HG03558 (cell line): Measurements from ENCODE around the gene DNAJB1.
"Not testable (repeated sequence)": the region's sequence is repeated elsewhere in the genome, so short reads cannot be mapped to it uniquely, and the experiment has no call there.

Experiments
- ATAC-seq: cut with Tn5 transposase; IDR thresholded peaks from one replicate; pipeline ENCODE4 v1.9.1; 2021; ENCODE audit warnings: moderate number of reproducible peaks; ENCODE audit not compliant: unreplicated experiment; ENCODE audit errors: extremely low read depth

Gene DNAJB1

GRCh38 chr19:14553939-14554243, 35.7 kb upstream of the DNAJB1 start:
- no peak for ATAC-seq

- no peak for ATAC-seq
These were observed 35.1 kb upstream of the DNAJB1 start for GRCh38 chr19:14553042-14553938.

- not testable (repeated sequence) for ATAC-seq
These were observed 33.8 kb upstream of the DNAJB1 start for GRCh38 chr19:14552006-14552360.

GRCh38 chr19:14551134-14552005, 33.2 kb upstream of the DNAJB1 start:
- not testable (repeated sequence) for ATAC-seq

- ATAC-seq, result no peak
These were observed 32.1 kb upstream of the DNAJB1 start for GRCh38 chr19:14550201-14550754.

- ATAC-seq, result no peak
These were observed 27.5 kb upstream of the DNAJB1 start for GRCh38 chr19:14545716-14546082.

- no peak for ATAC-seq
These were observed 26.9 kb upstream of the DNAJB1 start for GRCh38 chr19:14544977-14545715.

GRCh38 chr19:14544047-14544446, 25.9 kb upstream of the DNAJB1 start:
- no peak for ATAC-seq

- no peak for ATAC-seq
These were observed 24.6 kb upstream of the DNAJB1 start for GRCh38 chr19:14542711-14543328.

- not testable (repeated sequence) for ATAC-seq
These were observed 23.8 kb upstream of the DNAJB1 start for GRCh38 chr19:14541979-14542378.

- no peak for ATAC-seq
These were observed 22.7 kb upstream of the DNAJB1 start for GRCh38 chr19:14540741-14541525.

GRCh38 chr19:14536926-14537692, 18.9 kb upstream of the DNAJB1 start:
- no peak for ATAC-seq

GRCh38 chr19:14533450-14533849, 15.3 kb upstream of the DNAJB1 start:
- no peak for ATAC-seq

- no peak for ATAC-seq
These were observed 12.3 kb upstream of the DNAJB1 start for GRCh38 chr19:14530506-14530905.

GRCh38 chr19:14530005-14530348, 11.8 kb upstream of the DNAJB1 start:
- no peak for ATAC-seq

GRCh38 chr19:14529254-14530004, 11.2 kb upstream of the DNAJB1 start, which contains the start of gene TECR:
TECR (plus strand) TSS chr19:14529594; CDS start chr19:14529697, 103 bp downstream.
- ATAC-seq, result peak; percentile 90

- no peak for ATAC-seq
These were observed 10.4 kb upstream of the DNAJB1 start for GRCh38 chr19:14528419-14529253.
